GM23338 (cell line): Measurements from ENCODE around the gene METAP1D. TPM values are rescaled to one million over a fixed set of nuclear protein-coding genes. Genes with fewer than 3 reads are reported as not detected.

ENCODE experiments used
- ATAC-seq: fragments of 200-7000 bp; cut with Tn5 transposase; 3 replicates; pipeline ENCODE4 v1.9.1; 2020
- DNase-seq: peaks from one replicate; pipeline ENCODE4 v3.0.0-alpha.2; 2015; ENCODE audit warnings: low spot score
- H2AFZ ChIP-seq: fragments of 200-600 bp; sonication (generic); 2 replicates; pipeline ENCODE4 v1.8.0; 2016; ENCODE audit warnings: antibody characterized with exemption, mild to moderate bottlenecking, moderate library complexity
- H3F3A ChIP-seq: fragments of 200-600 bp; sonication (generic); replicated peaks from 2 replicates; pipeline ENCODE4 v1.8.0; 2017; ENCODE audit warnings: antibody characterized with exemption, mixed run types, low read depth
- H3K27ac ChIP-seq: fragments of 200-600 bp; sonication (generic); 2 replicates; pipeline ENCODE4 v1.6.1; 2016; ENCODE audit warnings: low read depth
- H3K27me3 ChIP-seq: fragments of 200-600 bp; sonication (generic); 2 replicates; pipeline ENCODE4 v1.8.0; 2016; ENCODE audit warnings: mild to moderate bottlenecking, mixed run types, moderate library complexity; ENCODE audit not compliant: insufficient read depth
- H3K36me3 ChIP-seq: fragments of 200-600 bp; sonication (generic); 2 replicates; pipeline ENCODE4 v1.8.0; 2016; ENCODE audit warnings: mild to moderate bottlenecking; ENCODE audit not compliant: insufficient read depth
- H3K4me1 ChIP-seq: fragments of 200-600 bp; sonication (generic); 2 replicates; pipeline ENCODE4 v1.8.0; 2016; ENCODE audit warnings: mild to moderate bottlenecking, moderate library complexity; ENCODE audit not compliant: insufficient read depth
- H3K4me2 ChIP-seq: fragments of 200-600 bp; sonication (generic); 2 replicates; pipeline ENCODE4 v1.7.1; 2017; ENCODE audit warnings: mixed run types
- H3K4me3 ChIP-seq: fragments of 200-600 bp; sonication (generic); 2 replicates; pipeline ENCODE4 v1.6.1; 2016; ENCODE audit warnings: mixed run types
- H3K79me2 ChIP-seq: fragments of 200-600 bp; sonication (generic); replicated peaks from 2 replicates; pipeline ENCODE4 v1.8.0; 2017; ENCODE audit warnings: mild to moderate bottlenecking; ENCODE audit not compliant: insufficient read depth
- H3K9me2 ChIP-seq: fragments of 200-600 bp; sonication (generic); 2 replicates; pipeline ENCODE4 v1.8.0; 2017; ENCODE audit not compliant: insufficient read depth
- H4K20me1 ChIP-seq: fragments of 200-600 bp; sonication (generic); replicated peaks from 2 replicates; pipeline ENCODE4 v1.8.0; 2017; ENCODE audit warnings: mild to moderate bottlenecking; ENCODE audit not compliant: insufficient read depth
- H3K27ac Mint-ChIP-seq: 2 replicates; pipeline ENCODE4 v1.8.0; 2020; ENCODE audit warnings: inconsistent platforms, mild to moderate bottlenecking, moderate library complexity, mixed read lengths
- H3K27me3 Mint-ChIP-seq: 3 replicates; pipeline ENCODE4 v1.8.0; 2022; ENCODE audit warnings: low read depth, mild to moderate bottlenecking, moderate library complexity, mixed read lengths, inconsistent platforms; ENCODE audit not compliant: insufficient read depth, poor library complexity
- H3K36me3 Mint-ChIP-seq: 3 replicates; pipeline ENCODE4 v1.8.0; 2021; ENCODE audit warnings: low read depth, mild to moderate bottlenecking, inconsistent platforms, moderate library complexity, mixed read lengths
- H3K4me1 Mint-ChIP-seq: 3 replicates; pipeline ENCODE4 v1.8.0; 2020; ENCODE audit warnings: mild to moderate bottlenecking, inconsistent platforms, mixed read lengths
- H3K4me3 Mint-ChIP-seq: 3 replicates; pipeline ENCODE4 v1.8.0; 2021; ENCODE audit warnings: moderate library complexity, mild to moderate bottlenecking, inconsistent platforms, mixed read lengths
- H3K9me3 Mint-ChIP-seq: 3 replicates; pipeline ENCODE4 v1.8.0; 2020; ENCODE audit warnings: moderate library complexity, mild to moderate bottlenecking, inconsistent platforms, mixed read lengths
- CREB1 ChIP-seq: fragments of 250-450 bp; sonication (Bioruptor Pico); IDR thresholded peaks from 2 replicates; pipeline ENCODE4 v1.5.0; 2020; ENCODE audit warnings: low read depth, mild to moderate bottlenecking, moderate library complexity
- CTCF ChIP-seq, 2 experiments: fragments of 200-600 bp in 1 of 2; sonication (generic) in 1 of 2; conservative IDR thresholded peaks; 2 replicates each; pipeline versions ENCODE4 v1.5.1 to v1.6.1; 2016 to 2017; ENCODE audit warnings: antibody characterized with exemption in 2 of 2, low read depth in 2 of 2, mild to moderate bottlenecking in 2 of 2, moderate library complexity in 1 of 2
- ETS1 ChIP-seq: IDR thresholded peaks from 2 replicates; pipeline ENCODE4 v1.6.1; 2016; ENCODE audit warnings: antibody characterized with exemption
- EZH2 ChIP-seq: fragments of 200-600 bp; sonication (generic); IDR thresholded peaks from one replicate; pipeline ENCODE4 v1.8.0; 2017; ENCODE audit warnings: antibody characterized with exemption, mild to moderate bottlenecking, low read depth; ENCODE audit not compliant: unreplicated experiment
- EZH2phosphoT487 ChIP-seq: fragments of 200-600 bp; sonication (generic); IDR thresholded peaks from one replicate; pipeline ENCODE4 v1.8.1; 2018; ENCODE audit warnings: antibody characterized with exemption; ENCODE audit not compliant: unreplicated experiment
- JUNB ChIP-seq: IDR thresholded peaks from one replicate; pipeline ENCODE4 v1.6.1; 2016; ENCODE audit warnings: antibody characterized with exemption; ENCODE audit not compliant: unreplicated experiment
- NANOG ChIP-seq: IDR thresholded peaks from 2 replicates; pipeline ENCODE4 v1.6.1; 2016; ENCODE audit warnings: antibody characterized with exemption, borderline replicate concordance
- POLR2AphosphoS5 ChIP-seq: IDR thresholded peaks from 2 replicates; pipeline ENCODE4 v1.6.1; 2016; ENCODE audit warnings: antibody characterized with exemption, low read depth
- REST ChIP-seq: IDR thresholded peaks from one replicate; pipeline ENCODE4 v1.6.1; 2018; ENCODE audit warnings: antibody characterized with exemption; ENCODE audit not compliant: unreplicated experiment
- STAT1 ChIP-seq: IDR thresholded peaks from one replicate; pipeline ENCODE4 v1.6.1; 2016; ENCODE audit warnings: antibody characterized with exemption; ENCODE audit not compliant: unreplicated experiment
- ZNF114 ChIP-seq: fragments of 250-450 bp; sonication (Bioruptor Pico); IDR thresholded peaks from 2 replicates; pipeline ENCODE4 v1.5.0; 2020; ENCODE audit warnings: mild to moderate bottlenecking, moderate library complexity
- ZNF331 ChIP-seq: fragments of 250-450 bp; sonication (Bioruptor Pico); IDR thresholded peaks from 2 replicates; pipeline ENCODE4 v1.5.0; 2020; ENCODE audit warnings: low read depth, mild to moderate bottlenecking, moderate library complexity
- ZNF462 ChIP-seq: fragments of 250-450 bp; sonication (Bioruptor Pico); IDR thresholded peaks from 2 replicates; pipeline ENCODE4 v1.5.0; 2020; ENCODE audit warnings: mild to moderate bottlenecking, moderate library complexity
- polyA plus RNA-seq: library from polyadenylated mRNA; unstranded; fragments of >200 nt; fragmentation: Nextera tagmentation; extraction: Ambion mirVana; gene quantifications from 2 replicates; pipeline ENCODE4 v1.2.1, GENCODE V29; 2016
- total RNA-seq: library from RNA; depleted of rRNA; stranded (reverse); fragments of >200 nt; shearing (Covaris generic); gene quantifications from 2 replicates; pipeline ENCODE4 v1.2.3, GENCODE V29; 2014

Gene METAP1D
- total and polyA plus RNA-seq, 2 experiments from 2014 or later: 12.8 to 15.5 TPM

GRCh38 chr2:172128484-172128883 is 128.7 kb downstream of the METAP1D start:
- H3K4me3 ChIP-seq: no peak overlapping the region
- Mint-ChIP-seq H3K27ac (no peak overlapping the region), H3K4me1 (peaks cover 19% of the 10 kb centered on the region), H3K4me3 (no peak overlapping the region), H3K27me3 (peaks cover 25% of the 10 kb centered on the region), H3K36me3 (no peaks in the 10 kb centered on the region; the same call in 1 of the 3 replicates), H3K9me3 (peaks cover 14% of the 10 kb centered on the region)
- no peak overlapping the region for H3K4me2 ChIP-seq
- no peak overlapping the region for H3K27ac ChIP-seq
- ATAC-seq (no peak), DNase-seq (no peak)
- no peaks in the 10 kb centered on the region for H3K9me2 ChIP-seq
- no peaks in the 10 kb centered on the region for H4K20me1 ChIP-seq
- peaks cover 19% of the 10 kb centered on the region for H3K4me1 ChIP-seq
- no peaks in the 10 kb centered on the region for H3K79me2 ChIP-seq
- H3K36me3 ChIP-seq: no peaks in the 10 kb centered on the region
- H2AFZ ChIP-seq: no peak overlapping the region
- H3F3A ChIP-seq: no peaks in the 10 kb centered on the region
- H3K27me3 ChIP-seq: peaks cover 39% of the 10 kb centered on the region
- TF ChIP-seq ZNF331: no peak
- TF ChIP-seq CREB1 (CRISPR knock-in tag): no peak
- TF ChIP-seq CTCF (conservative IDR thresholded peaks at IDR 0.05; ENCODE audit: low read depth in 2 of 2): no peak
- TF ChIP-seq POLR2AphosphoS5: no peak
- TF ChIP-seq NANOG: no peak
- no peak for TF ChIP-seq STAT1
- no peak for TF ChIP-seq ZNF462
- no peak for TF ChIP-seq ZNF114 (CRISPR knock-in tag)
- TF ChIP-seq EZH2: no peak
- TF ChIP-seq JUNB: no peak
- TF ChIP-seq REST: no peak
- TF ChIP-seq ETS1: no peak
- TF ChIP-seq EZH2phosphoT487: no peak
